ENCODE data around the gene MAP6. TPM values are rescaled to one million over a fixed set of nuclear protein-coding genes. Genes with fewer than 3 reads are reported as not detected.

MAP6 gene
- total RNA-seq, 2 donors from 2014 or later = 6.3 to 8.1 TPM

DNA sequence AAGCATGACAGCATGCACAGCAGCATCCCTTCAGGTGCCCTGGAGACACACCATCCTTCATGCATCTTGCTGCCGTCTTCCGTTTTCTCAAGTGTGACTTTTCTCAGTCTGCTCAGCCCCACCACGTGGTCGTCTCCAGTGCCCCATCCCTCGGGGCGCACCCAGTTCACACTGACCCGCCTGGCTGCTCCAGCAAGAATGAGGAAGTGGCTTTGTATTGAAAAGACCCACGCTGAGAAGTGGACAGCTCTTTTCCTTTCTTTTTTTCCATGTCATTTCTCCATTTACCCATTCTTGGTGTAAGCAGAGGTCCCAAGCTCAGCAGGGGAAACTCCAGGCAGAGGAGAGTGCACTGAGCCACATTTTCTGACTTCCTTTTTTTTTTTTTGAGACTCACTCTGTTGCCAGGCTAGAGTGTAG, 92.3 kb downstream of the MAP6 start:
- Histone ChIP-seq H3K4me1 (peaks cover 0 to 24% of the 10 kb centered on the region in 2 donors), H3K27ac (no peak overlapping the region), H3K36me3 (peaks cover 26% of the 10 kb centered on the region), H3K9me3 (no peaks in the 10 kb centered on the region), H3K4me3 (no peak overlapping the region), H3K27me3 (no peaks in the 10 kb centered on the region)
- no peak for DNase-seq (ENCODE audit: low spot score)
- TF ChIP-seq, protein P1, sequence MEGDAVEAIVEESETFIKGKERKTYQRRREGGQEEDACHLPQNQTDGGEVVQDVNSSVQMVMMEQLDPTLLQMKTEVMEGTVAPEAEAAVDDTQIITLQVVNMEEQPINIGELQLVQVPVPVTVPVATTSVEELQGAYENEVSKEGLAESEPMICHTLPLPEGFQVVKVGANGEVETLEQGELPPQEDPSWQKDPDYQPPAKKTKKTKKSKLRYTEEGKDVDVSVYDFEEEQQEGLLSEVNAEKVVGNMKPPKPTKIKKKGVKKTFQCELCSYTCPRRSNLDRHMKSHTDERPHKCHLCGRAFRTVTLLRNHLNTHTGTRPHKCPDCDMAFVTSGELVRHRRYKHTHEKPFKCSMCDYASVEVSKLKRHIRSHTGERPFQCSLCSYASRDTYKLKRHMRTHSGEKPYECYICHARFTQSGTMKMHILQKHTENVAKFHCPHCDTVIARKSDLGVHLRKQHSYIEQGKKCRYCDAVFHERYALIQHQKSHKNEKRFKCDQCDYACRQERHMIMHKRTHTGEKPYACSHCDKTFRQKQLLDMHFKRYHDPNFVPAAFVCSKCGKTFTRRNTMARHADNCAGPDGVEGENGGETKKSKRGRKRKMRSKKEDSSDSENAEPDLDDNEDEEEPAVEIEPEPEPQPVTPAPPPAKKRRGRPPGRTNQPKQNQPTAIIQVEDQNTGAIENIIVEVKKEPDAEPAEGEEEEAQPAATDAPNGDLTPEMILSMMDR (IDR thresholded peaks at IDR 0.05) = no peak

DNA sequence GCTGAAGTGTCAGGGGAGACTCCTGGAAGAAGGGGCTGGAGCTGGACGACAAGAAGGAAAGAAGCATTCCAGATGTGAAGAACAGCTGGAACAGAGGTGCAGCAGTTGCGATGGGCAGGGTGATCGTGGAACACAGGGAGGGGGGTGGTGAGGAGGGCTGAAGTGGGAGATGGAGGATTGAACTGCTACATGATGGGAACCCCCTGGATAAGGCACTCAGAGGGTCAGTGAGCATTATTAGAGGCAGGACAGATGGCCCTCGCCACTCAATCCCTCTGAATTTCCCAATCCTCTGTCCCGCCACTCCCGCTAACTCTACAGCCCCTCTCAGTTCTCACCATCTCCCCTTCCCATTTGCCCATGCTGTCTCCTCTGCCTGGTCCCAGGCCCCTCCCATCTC, 92.8 kb downstream of the MAP6 start:
- Histone ChIP-seq H3K4me3 (no peak overlapping the region), H3K4me1 (peaks cover 0 to 25% of the 10 kb centered on the region in 2 donors), H3K9me3 (no peaks in the 10 kb centered on the region), H3K27ac (no peak overlapping the region), H3K36me3 (peaks cover 30% of the 10 kb centered on the region), H3K27me3 (no peaks in the 10 kb centered on the region)
- TF ChIP-seq, protein P1 (IDR thresholded peaks at IDR 0.05) = no peak
- DNase-seq (ENCODE audit: low spot score) = no peak

DNA sequence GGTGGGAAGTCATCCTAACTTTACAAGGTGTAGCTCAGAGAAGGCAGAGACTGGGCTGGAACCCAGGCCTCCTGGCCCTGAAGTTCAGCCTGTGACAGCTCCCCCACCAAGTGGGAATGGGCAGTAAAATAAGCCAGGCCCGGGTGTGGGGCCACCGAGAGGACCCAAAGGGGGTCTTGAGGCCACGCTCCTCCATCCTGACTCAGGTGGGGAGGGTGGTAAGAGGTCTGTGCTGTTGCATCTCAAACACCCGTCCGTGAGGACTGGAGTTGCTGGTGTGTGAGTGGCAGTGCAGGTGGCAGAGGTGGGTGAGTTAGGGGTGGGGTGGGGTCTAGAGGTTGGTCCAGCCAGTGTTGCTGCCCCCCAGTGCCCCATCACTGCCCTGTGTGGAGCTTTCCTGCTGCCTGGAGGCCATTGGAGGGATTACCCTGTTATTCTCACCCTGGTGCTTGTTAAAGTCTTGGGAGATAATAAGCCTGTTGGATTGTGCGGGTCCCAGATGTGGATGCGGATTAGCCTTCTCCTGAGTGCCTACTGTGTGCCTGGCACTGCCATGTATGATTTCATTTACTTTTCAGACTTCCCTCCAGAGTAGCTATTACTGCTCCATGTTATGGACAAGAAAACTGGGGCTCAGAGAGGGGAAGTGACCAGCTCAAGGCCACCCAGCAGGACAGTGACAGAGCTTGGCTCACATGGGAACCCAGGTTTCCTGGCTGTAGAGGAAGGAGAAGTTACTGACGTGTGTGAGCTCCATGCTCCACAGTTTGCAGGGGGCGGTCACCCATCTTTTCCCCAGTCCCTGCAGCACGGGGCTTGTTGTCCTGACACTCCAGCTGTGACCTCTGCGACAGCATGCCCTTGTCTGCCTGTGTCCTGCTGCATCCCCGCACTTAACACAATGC, 93.9 kb downstream of the MAP6 start:
- H3K36me3 ChIP-seq = peaks cover 41% of the 10 kb centered on the region
- H3K27ac ChIP-seq = no peak overlapping the region
- H3K4me1 ChIP-seq = peaks cover 0 to 33% of the 10 kb centered on the region in 2 donors
- H3K4me3 ChIP-seq = no peak overlapping the region
- TF ChIP-seq, protein P1 (IDR thresholded peaks at IDR 0.05) = peak in 1 of 2 donors; percentile 44
- H3K27me3 ChIP-seq = no peaks in the 10 kb centered on the region
- no peaks in the 10 kb centered on the region for H3K9me3 ChIP-seq
- DNase-seq (ENCODE audit: low spot score) = no peak

DNA sequence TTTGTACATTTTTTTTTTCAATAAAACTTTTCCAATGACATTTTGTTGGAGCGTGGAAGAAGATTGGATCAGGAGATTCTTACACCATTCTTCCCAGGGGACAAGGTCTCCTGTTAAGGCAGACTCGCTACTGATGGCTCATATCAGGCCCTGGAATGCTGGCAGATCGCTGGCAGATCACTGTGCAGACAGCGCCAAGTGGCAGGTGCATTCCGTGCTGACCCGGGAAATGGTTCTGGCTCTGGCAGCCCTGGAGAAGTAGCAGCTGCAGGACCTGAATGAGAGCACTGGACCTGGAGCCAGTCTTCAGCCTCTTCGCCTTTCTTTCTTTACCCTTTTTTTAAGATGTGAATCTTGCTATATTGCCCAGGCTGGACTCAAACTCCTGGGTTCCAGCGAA, 96.1 kb downstream of the MAP6 start:
- Histone ChIP-seq H3K9me3 (no peaks in the 10 kb centered on the region), H3K27me3 (no peaks in the 10 kb centered on the region), H3K4me1 (peaks cover 0 to 54% of the 10 kb centered on the region in 2 donors), H3K36me3 (peaks cover 63% of the 10 kb centered on the region), H3K4me3 (no peak overlapping the region), H3K27ac (peak overlapping the region in 1 of 2 donors; percentile 9)
- TF ChIP-seq, protein P1 (IDR thresholded peaks at IDR 0.05) = no peak
- no peak for DNase-seq (ENCODE audit: low spot score)

DNA sequence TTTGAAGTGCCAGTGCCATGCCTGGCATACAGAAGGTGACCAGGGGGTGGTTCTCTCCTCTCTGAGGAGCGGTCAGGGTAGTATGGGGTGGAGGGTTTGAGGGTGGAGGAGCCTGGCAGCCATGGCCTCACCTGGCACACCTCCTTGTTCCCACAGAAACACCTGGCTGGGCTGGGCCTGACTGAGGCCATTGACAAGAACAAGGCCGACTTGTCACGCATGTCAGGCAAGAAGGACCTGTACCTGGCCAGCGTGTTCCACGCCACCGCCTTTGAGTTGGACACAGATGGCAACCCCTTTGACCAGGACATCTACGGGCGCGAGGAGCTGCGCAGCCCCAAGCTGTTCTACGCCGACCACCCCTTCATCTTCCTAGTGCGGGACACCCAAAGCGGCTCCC, 97.2 kb downstream of the MAP6 start:
- Histone ChIP-seq H3K27ac (no peak overlapping the region), H3K4me3 (no peak overlapping the region)
- TF ChIP-seq, protein P1 (IDR thresholded peaks at IDR 0.05) = no peak

More for the DNA sequence above, 97.2 kb downstream of the MAP6 start:
- Histone ChIP-seq H3K9me3 (no peaks in the 10 kb centered on the region), H3K36me3 (peaks cover 74% of the 10 kb centered on the region), H3K27me3 (no peaks in the 10 kb centered on the region), H3K4me1 (peaks cover 0 to 57% of the 10 kb centered on the region in 2 donors)
- no peak for DNase-seq (ENCODE audit: low spot score)

All from right atrium auricular region (tissue), 2 donors.